ENCODE results near the gene TSKU.

TSKU gene

DNA sequence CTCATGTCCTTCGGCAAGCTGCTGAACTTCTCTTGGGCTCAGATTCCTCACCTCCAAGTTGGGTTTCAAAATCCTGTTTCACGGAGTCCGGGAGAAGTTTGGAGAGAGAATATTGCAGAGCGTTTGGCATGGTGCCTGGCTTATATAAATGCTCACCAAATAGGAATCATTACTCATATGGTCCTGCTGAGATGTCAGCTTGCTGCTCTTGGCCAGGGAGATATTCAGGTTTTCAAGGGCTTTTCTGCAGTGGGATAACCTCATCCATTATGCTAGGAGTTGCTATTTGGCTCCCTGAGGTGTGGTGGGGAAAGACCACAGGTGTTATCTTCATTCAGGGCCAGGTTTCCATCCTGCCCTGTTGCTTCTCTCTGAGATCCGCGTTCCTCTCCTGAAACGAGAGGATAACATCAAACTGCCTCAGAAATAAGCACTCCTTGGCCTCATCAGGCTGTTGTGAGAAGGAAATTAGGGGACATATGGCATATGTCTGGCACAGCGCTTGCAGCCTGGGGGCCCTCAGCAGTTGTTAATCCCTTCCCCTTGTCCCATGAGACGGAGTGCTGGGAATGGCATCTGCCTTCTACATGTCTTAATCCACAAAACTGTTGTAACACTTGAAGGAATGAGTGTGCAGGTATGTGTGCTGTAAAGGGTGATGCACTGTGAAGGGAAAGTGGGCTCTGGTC is 47.6 kb downstream of the TSKU start:
- no peak for DNase-seq

DNA sequence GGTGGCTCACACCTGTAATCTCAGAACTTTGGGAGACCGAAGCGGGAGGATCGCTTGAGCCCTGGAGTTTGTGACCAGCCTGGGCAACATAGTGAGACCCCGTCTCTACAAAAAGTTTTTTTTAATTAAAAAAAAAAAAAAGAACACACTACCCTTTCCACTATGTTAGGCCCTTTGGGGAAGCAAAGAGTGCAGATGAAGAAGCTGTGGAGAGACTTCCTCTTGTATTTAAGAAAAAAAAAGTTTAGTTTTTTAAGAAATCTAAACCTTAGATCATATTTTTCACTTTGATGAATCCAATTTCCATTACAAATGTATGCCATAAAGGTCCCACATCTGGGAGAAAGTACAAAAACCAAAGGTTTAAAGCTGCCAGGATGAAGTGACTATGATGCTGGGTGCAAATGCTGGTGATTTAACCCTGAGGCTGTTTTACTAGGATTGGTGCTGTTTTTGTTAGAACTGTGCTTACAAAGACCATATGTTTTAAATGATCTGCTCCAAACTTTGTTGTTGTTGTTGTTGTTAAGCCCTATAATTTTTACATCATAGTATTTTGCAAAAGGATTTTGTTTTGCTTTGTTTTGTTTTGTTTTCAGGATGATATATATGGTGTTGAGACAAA is 48.6 kb downstream of the TSKU start:
- no peak for DNase-seq

DNA sequence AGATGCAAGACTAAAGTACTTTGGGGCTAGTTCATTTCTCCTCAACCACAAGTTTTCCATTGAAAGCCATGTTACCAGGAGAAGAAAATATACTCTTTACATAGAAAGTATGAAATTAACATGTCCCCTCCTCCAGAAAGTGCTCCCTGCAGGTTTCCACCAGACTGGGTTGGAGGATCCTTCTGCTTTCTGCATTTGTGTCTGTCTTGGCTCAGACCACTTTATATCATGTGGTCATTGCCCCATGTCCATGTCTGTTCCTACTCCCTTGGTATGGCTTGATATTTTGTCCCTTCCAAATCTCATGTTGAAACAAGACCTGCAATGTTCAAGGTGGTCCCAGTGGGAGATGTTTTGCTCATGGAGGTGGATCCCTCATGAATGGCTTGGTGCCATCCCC is 49.2 kb downstream of the TSKU start:
- DNase-seq, result no peak

DNA sequence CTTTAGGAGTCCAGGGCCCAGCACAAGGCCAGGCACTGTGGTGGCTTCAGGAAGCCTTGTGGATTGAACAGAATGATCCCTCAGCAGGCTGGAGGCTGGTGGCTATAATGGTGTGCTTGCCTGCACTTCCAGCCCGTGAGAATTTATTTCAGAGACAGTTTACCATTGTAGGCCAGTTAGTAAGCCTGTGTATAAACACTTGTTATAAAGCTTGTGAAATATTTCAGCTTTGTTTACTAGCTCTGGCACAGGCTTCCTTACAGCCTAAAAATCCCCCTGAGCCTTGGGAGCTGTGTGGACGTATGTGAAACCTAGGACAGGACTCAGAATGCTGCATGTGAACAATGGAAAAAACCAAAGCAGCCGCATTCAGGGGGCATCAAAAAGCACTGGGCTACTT is 51.0 kb downstream of the TSKU start:
- no peak for DNase-seq

DNA sequence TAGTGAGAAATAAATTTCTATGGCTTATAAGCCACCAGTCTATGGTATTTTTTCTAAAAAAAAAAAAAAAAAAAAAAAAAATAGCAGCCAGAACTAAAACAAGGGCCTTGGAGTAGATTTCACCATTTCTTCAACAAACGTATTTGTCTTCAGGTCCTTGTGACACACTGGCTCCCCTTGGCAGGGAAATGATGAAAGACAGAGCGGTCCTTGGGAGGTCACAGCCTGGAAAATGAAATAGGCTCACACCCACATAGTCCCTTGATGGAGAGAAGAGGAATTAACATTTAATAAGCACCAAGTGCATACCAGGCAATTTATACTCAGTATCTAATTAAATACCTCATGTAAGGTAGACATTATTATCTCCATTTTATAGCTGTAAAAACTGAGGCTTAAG is 51.9 kb downstream of the TSKU start:
- no peak for DNase-seq

DNA sequence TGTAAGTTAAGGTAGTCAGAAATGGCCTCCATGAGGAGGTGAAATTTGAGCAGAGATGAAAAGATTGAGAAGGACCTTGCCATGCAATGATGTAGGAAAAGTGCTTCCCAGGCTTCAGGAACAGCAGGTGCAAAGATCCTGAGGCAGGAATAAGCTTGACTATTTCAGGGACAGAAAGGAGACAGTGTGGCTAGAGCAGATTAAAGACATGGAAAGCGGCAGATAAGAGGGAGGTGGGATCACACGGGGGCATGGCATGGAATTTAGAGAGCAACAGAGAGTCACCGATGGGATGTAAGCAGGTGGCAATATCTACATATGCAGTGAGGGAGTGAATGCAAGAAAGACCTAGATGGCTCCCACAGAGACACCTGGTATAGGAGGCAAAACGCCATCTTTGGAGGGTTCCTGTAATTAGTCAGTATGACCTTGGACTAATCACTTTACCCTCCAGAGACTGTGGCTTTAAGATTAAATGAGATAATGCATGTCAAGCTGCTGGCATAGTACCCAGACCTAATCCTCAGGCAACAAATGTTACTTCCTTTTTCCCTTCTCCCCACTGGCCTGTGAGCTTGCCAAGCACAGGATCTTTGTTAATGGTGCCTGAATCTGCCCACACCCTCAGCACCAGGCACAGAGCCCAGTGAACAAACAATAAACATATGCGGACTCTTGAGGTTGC is 52.9 kb downstream of the TSKU start:
- DNase-seq, result no peak

DNA sequence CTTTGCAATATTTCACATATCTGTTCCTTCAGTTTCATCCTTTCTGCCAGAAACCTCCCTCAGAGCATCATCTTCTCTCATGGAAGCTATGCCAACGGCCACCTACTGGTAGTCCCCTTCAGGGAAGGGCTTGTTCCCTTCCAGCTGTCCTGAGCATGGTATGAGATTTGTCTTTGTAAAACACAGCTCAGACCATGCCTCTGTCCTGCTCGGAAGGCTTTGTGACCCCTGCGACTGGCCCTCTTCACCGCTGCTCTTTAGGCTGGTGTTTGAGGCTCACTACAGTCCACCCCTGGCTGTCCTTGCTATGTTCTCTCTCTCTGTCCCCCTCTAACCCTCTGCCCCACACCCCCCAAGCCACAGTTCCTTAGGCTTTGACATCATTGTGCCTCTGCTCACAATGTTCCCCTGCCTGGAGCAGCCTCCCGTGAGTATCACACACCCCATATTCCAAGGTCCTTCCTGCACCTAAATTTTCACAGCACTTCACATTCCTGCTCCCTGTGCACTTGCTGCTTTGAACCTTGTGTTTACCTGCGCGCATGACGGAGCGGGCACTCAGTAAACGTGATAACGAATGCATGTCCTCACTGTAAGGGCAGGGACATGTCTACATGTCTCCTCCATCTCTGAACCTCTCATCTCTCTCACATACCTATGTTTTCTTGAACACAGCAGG is 53.6 kb downstream of the TSKU start:
- no peak for DNase-seq

DNA sequence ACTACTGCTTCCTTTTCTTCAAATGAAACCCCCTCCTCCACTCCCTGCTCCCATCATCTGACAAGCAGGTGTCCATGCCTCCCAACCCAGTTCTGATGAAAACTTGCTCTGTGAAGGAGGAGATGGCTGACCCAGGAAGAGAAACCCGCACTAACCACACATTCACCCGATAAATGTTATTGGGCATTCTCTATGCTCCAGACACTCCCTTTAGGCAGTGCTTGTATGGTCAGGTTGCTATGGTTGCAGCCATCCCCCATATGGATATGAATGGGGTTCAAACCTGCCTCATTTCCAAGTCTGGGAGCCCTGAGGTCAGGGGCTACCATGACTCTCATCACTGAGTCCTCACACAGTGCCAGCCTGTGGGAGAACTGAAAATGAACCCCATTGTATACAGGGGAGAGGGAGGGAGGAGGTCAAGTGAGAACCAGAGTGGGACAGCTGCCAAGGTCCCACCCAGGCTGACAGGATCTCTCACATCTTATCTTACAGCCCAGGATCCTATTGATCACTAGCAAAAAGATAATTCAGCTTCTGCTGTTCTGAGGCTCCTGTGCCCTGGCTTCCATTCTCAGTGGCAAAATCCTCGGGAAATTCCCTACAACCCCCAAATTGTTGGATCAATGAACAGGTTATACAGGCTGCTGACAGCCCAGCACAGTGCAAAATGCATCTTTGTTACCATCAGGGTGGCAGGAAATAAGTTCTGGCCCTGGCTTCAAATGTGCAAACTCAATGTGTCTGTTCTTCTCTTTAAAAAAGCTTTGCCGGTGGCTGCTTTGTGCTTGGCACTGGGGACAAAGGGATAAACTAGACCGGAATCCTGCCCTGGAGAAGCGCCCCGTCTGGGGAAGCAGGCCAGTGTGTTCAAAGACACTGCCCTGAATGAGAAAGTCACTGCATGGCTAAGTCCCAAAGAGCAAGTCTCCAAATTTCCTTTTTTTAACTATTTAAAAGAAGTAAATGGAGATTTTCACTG is 54.8 kb downstream of the TSKU start:
- no peak for DNase-seq

DNA sequence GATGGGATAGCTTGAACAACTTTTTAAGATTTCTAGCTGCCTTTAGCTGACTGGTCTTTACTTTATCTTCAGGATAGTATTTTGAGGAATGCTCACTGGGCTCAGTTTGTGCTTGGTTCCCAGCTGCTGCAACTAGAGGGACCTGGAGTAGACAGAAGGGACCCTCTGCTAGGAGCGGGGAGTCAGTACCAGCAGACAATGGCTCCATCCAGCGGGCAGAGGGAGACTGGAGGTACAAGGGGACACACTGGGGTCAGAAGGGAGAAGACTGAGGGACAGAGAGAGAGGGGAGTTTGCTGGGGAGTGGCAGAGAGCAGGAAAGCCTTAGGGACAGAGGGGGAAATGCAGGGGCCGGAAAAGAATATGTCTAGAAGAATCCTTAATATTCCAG is 55.5 kb downstream of the TSKU start:
- no peak for DNase-seq

DNA sequence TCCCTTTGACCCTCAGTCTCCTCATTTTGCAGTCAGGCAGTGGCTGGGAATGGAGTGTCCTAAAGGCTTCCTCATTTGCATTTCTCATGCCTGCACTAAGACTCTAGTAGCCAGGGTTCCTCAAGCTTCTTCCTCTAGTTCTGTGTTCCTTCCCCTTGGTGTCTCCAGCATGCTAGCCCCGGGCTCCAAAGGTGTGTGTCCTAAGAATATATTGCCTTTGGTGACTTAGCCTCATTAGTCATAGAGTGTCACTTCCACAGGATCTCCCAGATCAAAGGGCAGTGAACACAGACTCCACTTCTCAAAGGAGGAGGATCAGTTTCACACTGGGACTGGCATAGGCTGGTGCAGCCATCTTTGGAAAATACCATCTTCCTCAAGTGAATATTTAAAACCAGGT is 56.2 kb downstream of the TSKU start:
- no peak for DNase-seq

DNA sequence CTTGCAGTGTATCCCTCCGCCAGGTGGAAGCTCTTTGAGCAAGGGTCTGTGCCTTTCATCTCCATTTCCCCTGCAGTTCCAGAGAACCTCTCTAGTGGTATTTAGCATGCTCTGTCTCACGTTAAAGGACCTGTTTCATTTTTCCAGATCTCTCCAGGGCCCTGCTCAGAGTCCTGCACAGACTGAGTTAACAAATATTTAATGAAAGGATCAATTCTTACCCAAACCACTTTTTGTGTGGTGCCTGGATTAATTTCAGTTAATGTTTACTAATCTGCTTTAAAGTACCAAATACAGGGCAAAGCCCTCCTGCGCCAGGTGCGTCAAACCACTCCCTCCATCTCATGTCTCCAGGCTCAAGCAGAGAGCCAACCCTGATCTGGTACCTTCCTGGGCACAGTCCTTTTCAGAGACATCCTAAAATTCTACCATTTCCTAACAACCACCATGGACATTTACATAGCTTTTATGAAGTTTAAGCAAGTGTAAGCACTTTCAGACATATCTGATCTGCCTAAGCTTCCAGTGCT is 58.8 kb downstream of the TSKU start:
- no peak for DNase-seq

DNA sequence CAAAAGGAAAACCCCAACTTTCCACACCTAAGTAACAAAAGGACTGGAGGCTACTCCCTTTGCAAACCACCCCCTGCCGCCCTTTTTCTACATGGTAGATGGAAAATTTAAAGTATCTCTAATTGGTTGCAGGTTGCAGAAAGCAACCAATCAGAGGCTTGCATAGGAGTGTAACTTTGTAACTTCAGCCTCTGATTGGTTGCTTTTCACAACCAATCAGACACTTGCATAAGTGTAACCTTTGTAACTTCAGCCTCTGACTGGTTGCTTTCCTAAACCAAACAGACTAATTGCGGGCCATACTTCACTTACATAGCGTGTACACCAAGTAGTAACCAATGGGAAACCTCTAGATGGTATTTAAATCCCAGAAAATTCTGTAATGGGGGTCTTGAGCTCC is 60.8 kb downstream of the TSKU start:
- DNase-seq, result no peak

DNA sequence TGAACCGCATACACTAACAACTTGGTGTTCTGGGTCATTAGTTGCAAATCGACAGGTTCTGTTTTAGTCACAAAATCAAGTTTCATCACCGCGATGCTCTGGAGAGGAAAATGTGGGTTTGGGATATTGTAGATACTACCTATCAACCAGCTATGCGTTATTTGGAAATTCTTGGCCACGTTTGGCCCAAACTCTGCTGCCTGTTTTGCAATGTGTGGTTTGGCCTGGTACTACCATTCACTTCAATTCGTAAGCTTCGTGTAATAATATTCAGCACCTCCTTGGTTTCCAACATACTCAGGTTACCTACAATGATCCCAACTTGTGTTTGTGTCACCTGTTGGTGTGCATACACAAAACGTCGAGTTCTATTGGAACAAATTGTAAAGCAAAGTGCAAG is 61.4 kb downstream of the TSKU start:
- DNase-seq, result no peak

DNA sequence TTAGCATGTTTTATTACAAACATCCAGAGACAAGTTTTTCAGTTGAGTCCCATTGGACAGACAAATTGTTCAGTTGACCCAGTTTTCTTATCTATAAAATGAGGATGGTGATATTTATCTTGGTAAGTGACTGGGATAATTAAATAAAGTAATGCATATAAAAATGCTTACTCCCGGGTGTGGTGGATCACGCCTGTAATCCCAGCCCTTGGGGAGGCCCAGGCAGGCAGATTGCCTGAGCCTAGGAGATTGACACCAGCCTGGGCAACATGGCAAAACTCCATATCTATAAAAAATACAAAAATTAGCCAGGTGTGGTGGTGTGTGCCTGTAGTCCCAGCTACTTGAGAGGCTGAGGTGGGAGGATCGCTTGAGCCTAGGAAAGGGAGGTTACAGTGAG is 61.9 kb downstream of the TSKU start:
- no peak for DNase-seq

DNA sequence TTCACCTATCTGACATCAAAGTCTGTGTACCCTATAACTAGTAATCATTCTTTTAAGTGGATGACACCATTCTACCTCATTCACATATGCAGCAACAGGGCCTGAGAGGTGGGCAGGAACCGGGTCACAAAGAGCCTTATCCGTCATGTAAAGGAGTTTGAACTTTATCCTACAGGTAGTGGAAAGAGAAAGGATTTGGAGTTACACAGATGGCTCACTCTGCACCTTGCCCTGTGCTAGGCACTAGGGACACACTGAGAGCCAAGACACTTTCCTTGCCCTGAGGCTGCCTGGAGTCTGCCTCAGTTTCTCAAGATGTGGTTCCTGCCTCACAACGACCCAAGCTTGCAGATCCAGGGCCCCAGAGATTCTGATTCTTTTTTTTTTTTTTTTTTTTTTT is 63.3 kb downstream of the TSKU start:
- DNase-seq, result no peak

Measured in CD4-positive, alpha-beta T cell treated with Interferon gamma for 1 hour (primary cell).